Stimulated activated CD8-positive, alpha-beta memory T cell treated with anti-CD3 and anti-CD28 coated beads, Interleukin-2, amount 100 ng/mL, for 48 hours (primary cell): ENCODE measurements around the gene RAB3GAP2.
"Not testable (repeated sequence)": the region's sequence is repeated elsewhere in the genome, so short reads cannot be mapped to it uniquely, and the experiment has no call there.

Source experiments
- DNase-seq, 2 donors: peaks; one replicate each; pipeline ENCODE4 v3.0.0-alpha.2; 2020; ENCODE audit warnings: low read depth in 2 of 2

The RAB3GAP2 gene

GRCh38 chr1:220290140-220290761 is 18.0 kb upstream of the RAB3GAP2 start:
- no peak for DNase-seq

DNA sequence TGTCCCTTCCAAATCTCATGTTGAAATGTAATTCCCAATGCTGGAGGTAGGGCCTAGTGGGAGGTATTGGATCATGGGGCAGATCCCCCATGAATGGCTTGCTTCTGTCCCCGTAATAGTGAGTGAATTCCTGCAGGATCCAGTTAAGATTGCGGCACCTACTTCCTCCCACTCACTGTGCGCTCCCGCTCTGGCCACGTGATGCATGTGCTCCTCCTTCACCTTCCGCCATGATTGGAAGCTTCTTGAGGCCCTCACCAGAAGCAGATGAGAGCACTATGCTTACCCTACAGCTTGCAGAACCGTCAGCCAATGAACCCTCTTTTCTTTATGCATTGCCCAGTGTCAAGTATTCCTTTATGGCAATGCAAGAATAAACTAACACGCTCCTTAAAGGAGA is 14.9 kb upstream of the RAB3GAP2 start:
- DNase-seq: no peak

DNA sequence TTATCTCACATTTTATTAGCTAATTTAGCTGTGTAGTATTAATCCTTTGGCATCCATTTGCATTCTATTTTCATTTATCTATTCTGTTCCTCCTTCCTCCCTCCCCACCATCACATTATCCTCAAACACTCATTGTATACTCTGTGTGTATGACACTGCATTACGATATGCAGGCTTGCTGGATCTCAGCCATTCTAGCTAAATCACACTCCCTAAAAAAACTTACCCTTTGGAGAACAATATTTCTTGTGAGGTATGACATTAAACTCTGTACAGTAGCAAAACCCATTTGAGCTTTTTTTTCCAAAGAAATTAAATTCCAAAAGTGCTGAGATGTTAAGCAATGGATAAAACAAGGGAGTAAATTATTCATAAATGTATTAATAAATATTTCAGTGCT is 11.4 kb upstream of the RAB3GAP2 start:
- no peak for DNase-seq

GRCh38 chr1:220281159-220281574 is 8.9 kb upstream of the RAB3GAP2 start:
- no peak for DNase-seq

- no peak for DNase-seq
Observed at GRCh38 chr1:220280249-220280648, 8.0 kb upstream of the RAB3GAP2 start.

DNA sequence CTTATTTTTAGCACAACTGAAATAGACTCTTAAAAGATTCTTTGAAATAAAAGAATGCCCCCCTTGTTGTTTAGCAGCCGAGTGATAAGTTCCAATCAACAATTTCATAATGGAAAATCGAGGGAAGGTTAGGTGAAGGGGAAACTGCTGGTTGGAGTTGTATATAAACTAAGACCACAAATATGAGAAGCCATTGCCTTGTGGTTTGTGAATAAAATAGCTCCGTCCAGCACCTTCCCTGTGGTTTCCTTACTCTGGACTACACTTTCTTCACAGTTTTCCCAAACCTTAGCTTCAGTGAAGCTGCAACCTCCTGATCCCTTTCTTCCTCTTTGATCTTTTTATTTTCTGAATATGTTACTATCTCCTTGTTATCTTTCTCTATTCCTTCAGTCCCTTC is 6.7 kb upstream of the RAB3GAP2 start:
- DNase-seq: no peak

DNA sequence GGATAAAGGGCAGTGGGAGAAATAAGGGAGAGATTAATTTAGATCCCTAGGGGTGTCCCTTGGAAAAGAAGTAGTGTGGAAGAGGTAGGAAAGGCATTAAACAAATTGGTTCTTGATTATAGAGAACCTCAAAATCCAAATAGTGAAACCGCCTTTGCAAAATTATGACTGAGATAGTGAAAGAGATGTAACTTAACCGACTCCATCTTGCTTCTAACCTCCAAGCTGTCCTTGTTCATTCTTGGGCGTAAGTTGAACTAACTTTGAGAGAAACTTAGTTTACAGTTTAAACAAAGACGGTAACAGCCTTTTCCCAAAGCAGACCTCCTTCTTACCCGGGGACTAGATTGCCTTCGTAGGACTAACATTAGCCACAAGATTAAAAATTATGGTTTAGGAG is 3.2 kb upstream of the RAB3GAP2 start:
- no peak for DNase-seq

DNA sequence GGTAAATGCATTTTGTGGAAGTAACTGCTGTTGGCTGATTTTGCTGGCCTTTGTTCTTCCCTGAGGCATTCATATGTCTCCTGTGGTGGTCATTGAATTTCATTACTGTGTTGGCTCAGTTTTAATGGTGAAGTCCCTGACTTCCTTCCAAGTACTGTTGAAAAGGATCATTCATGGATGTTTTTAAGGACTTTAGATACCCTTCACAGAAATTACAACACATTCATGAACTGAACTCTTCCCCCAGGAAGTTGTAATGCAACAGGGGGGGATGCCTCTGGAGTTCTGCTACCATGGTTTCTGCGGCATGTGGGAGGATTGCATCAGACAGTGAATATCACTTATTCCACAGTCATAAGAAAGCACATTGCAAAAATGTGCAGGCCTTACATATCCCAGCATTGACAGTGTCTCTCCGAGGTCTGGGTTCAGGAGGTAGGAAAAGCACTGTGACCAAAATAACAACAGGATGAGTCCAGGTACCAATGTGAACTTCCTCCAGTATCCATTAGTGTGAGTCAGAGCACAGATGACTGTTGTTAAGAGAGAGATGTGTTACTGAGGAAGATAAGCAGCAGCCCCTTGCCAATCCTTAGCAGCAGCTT is 2.1 kb upstream of the RAB3GAP2 start:
- DNase-seq: no peak

DNA sequence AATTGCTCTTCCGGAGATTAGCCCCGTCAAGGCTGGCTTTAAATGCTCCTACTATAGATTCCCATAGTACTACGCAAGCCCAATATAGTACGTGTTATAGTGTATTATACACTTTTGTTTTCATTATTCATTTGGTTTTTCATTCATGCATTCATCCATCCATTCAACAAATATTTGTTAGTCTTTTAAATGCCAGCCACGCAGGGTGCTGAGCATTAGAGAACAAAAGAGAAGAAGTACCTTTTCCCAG is 513 bp upstream of the RAB3GAP2 start:
- DNase-seq: no peak

DNA sequence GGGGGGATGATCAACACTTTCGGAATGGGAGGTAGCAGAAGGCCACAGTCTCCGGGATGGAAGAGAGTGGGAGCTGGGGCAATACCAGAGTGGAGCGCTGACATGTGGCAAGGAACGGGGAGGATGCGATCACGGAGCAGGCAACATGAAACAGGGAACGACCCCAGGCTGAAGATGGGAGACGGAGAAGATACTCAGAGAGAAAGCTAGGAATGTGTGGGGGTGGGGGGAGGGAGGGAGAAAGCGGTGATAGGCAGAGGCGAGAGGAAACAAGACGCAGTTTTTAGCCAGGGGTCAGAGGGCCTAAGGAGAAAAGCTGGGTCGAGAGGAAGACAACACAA is 577 bp downstream of the RAB3GAP2 start:
- no peak for DNase-seq

DNA sequence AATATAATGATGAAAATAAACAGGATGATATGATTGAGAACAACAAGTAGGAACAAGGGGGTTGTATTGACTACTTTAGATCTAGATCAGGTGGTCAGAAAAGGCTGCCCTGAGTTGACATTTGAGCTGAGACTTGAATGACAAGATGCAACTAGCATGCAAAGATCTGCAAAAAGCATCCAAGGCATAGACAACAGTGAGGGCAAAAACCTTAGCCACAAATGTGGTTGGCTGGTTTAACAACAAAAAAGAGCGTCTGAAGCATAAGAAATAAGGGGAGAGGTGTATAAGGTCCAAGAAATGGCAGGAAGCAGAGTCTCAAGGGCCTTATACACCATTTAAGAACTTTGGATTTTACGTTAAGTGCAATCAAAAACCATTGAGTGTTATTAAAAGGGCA is 3.2 kb downstream of the RAB3GAP2 start:
- DNase-seq: no peak

- DNase-seq: no peak
Observed at GRCh38 chr1:220267630-220268029, 4.6 kb downstream of the RAB3GAP2 start.

GRCh38 chr1:220260228-220260627 is 12.0 kb downstream of the RAB3GAP2 start:
- not testable (repeated sequence) for DNase-seq

DNA sequence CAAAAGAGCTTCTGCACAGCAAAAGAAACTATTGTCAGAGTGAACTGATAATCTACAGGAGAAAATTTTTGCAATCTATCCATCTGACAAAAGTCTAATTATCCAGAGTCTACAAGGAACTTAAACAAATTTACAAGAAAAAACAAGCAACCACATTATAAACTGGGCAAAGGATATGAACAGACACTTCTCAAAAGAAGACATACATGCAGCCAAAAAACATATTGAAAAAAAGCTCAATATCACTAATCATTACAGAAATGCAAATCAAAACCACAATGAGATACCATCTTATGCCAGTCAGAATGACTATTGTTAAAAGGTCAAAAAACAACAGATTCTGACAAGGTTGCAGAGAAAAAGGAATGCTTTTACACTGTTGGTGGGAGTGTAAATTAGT is 12.5 kb downstream of the RAB3GAP2 start:
- DNase-seq: not testable (repeated sequence)

GRCh38 chr1:220256194-220256593 is 16.1 kb downstream of the RAB3GAP2 start:
- DNase-seq: not testable (repeated sequence)

DNA sequence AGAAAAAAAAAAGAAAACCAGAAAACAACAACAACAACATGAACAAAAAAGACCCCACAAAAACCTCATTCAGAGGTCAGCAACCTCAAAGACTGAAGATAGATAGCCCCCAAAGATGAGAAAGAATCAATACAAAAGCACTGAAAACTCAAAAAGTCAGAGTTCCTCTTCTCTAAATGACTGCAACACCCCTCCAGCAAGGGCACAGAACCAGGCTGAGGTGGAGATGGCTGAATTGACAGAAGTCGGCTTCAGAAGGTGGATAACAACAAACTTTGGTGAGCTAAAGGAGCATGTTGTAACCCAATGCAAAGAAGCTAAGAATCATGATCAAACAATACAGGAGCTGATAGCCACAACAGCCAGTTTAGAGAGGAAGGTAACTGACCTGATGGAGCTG is 17.0 kb downstream of the RAB3GAP2 start:
- DNase-seq: no peak

DNA sequence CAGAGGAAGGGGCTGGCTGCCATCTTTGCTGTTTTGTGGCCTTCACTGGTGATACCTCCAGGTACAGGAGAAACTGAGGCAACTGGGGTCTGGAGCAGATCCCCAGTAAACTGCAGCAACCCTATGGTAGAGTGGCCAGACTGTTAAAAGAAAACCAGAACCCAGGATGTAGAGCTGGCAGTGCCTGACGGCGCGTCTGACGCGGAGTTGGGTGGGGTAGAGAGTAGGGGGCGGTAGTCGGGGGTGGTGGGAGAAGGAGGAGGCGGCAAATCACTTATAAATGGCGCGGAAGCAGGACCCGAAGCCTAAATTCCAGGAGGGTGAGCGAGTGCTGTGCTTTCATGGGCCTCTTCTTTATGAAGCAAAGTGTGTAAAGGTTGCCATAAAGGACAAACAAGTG is 19.0 kb downstream of the RAB3GAP2 start:
- not testable (repeated sequence) for DNase-seq

GRCh38 chr1:220251272-220251671 is 21.0 kb downstream of the RAB3GAP2 start:
- DNase-seq: no peak

GRCh38 chr1:220250681-220251080 is 21.6 kb downstream of the RAB3GAP2 start:
- no peak for DNase-seq

GRCh38 chr1:220249522-220249921 is 22.7 kb downstream of the RAB3GAP2 start:
- no peak for DNase-seq

DNA sequence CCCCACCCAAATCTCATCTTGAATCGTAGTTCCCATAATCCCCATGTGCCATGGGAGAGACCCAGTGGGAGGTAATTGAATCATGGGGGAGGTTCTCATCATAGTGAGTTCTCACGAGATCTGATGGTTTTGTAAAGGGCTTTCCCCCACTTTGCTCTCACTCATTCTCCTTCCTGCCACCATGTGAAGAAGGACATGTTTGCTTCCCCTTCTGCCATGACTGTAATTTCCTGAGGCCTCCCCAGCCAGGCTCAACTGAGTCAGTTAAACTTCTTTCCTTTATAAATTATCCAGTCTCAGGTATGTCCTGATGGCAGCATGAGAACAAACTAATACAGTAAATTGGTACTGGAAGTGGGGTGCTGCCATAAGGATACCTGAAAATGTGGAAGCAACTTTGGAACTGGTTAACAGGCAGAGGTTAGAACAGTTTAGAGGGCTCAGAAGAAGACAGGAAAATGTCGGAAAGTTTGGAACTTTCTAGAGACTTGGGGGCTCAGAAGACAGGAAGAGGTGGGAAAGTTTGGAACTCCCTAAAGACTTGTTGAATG is 23.5 kb downstream of the RAB3GAP2 start:
- DNase-seq: not testable (repeated sequence)

- not testable (repeated sequence) for DNase-seq
Observed at GRCh38 chr1:220245900-220246299, 26.4 kb downstream of the RAB3GAP2 start.

- no peak for DNase-seq
Observed at GRCh38 chr1:220243947-220244346, 28.3 kb downstream of the RAB3GAP2 start.

- no peak for DNase-seq
Observed at GRCh38 chr1:220241072-220241663, 31.1 kb downstream of the RAB3GAP2 start.
